Breast epithelium (tissue), 4 donors: Measurements from ENCODE around the gene SARS1. TPM values are rescaled to one million over a fixed set of nuclear protein-coding genes. Genes with fewer than 3 reads are reported as not detected.

Source experiments
- DNase-seq, 2 donors: peaks; one replicate each; pipeline ENCODE4 v3.0.0-alpha.2; 2019; ENCODE audit warnings: low spot score in 2 of 2
- H3K27ac ChIP-seq, 2 donors: fragments of 200-600 bp; sonication (generic) in 1 of 2; one replicate each; pipeline ENCODE4 v1.5.1; 2016 to 2019; ENCODE audit warnings: mild to moderate bottlenecking in 1 of 2
- H3K27me3 ChIP-seq, 2 donors: fragments of 200-600 bp; sonication (generic) in 1 of 2; one replicate each; pipeline versions ENCODE4 v1.5.1 to v1.6.0; 2017 to 2019; ENCODE audit warnings: control low read depth in 1 of 2, mild to moderate bottlenecking in 1 of 2
- H3K36me3 ChIP-seq: fragments of 200-600 bp; one replicate; pipeline ENCODE4 v1.5.1; 2019
- H3K4me1 ChIP-seq, 2 donors: fragments of 200-600 bp; sonication (generic); one replicate each; pipeline ENCODE4 v1.5.1; 2016 to 2019; ENCODE audit warnings: control low read depth in 1 of 2
- H3K4me3 ChIP-seq, 3 donors: fragments of 200-600 bp; sonication (generic); 1 replicate in 2 of 3; 2 replicates in 1 of 3; pipeline ENCODE4 v1.5.1; 2016 to 2019; ENCODE audit warnings: mild to moderate bottlenecking in 3 of 3, moderate library complexity in 2 of 3
- H3K9me3 ChIP-seq, 2 donors: fragments of 200-600 bp; sonication (generic) in 1 of 2; one replicate each; pipeline ENCODE4 v1.5.1; 2016 to 2019; ENCODE audit warnings: control low read depth in 1 of 2
- CTCF ChIP-seq, 3 donors: fragments of 450-650 bp; IDR thresholded peaks; one replicate each; pipeline ENCODE4 v1.5.1; 2016 to 2017; ENCODE audit warnings: antibody characterized with exemption in 3 of 3, mild to moderate bottlenecking in 3 of 3, moderate library complexity in 3 of 3
- POLR2A ChIP-seq: fragments of 450-650 bp; IDR thresholded peaks from one replicate; pipeline ENCODE4 v1.6.1; 2016; ENCODE audit warnings: antibody characterized with exemption, mild to moderate bottlenecking, moderate library complexity
- POLR2AphosphoS5 ChIP-seq, 3 donors: sonication (generic); formaldehyde crosslinking; IDR thresholded peaks; one replicate each; pipeline ENCODE4 v1.6.1; 2017; ENCODE audit warnings: antibody characterized with exemption in 3 of 3
- intact Hi-C: fragments of 100-400 bp; cut with DNase I; formaldehyde crosslinking; loops from one replicate; pipeline ENCODE4 v1.15.1; 2023; ENCODE audit warnings: low total_unique reads
- total RNA-seq, 3 donors: library from RNA; depleted of rRNA; stranded (reverse); fragments of >200 nt; gene quantifications; one replicate each; pipeline ENCODE4 v1.1.0, GENCODE V29; 2016

SARS1 gene
- total RNA-seq, 3 donors from 2014 or later = 146 to 172 (median 161) TPM

DNA sequence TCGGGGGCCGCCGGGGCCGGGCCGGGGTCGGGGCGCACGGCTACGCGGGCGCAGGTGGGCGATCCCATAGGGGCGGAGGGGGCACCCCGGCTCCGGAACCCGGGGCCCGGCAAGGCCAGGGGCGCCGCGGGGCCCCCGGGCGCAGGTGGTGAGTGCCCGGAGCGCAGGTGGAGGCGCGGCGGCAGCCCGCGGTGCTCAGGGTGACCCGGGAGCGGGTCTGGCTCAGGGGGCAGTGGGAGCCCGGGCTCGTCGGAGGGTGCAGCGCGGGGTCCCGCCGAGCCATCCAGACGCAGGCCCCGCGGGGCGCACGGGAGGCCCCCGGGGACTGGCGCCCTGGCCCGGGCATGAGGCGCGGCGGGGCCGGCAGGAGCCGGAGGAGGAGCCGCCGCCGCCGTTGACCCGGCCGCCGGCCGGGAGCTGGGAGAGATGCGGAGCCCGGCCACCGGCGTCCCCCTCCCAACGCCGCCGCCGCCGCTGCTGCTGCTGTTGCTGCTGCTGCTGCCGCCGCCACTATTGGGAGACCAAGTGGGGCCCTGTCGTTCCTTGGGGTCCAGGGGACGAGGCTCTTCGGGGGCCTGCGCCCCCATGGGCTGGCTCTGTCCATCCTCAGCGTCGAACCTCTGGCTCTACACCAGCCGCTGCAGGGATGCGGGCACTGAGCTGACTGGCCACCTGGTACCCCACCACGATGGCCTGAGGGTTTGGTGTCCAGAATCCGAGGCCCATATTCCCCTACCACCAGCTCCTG lies 36.1 kb downstream of the SARS1 start:
- no peaks in the 10 kb centered on the region for H3K9me3 ChIP-seq
- H3K4me3 ChIP-seq = peak overlapping the region; percentile 45 to 94 (median 74)
- no peak for TF ChIP-seq POLR2A
- TF ChIP-seq CTCF (IDR thresholded peaks at IDR 0.05) = no peak
- no peak for TF ChIP-seq POLR2AphosphoS5 (IDR thresholded peaks at IDR 0.05)
- H3K36me3 ChIP-seq = no peaks in the 10 kb centered on the region
- intact Hi-C loops = no loop called here
- H3K27me3 ChIP-seq = no peaks in the 10 kb centered on the region
- DNase-seq = no peak
- peaks cover 6 to 9% of the 10 kb centered on the region in 2 donors for H3K4me1 ChIP-seq
- peak overlapping the region; percentile 40 to 76 for H3K27ac ChIP-seq

- intact Hi-C loops = no loop called here
- DNase-seq = no peak
- H3K9me3 ChIP-seq = no peaks in the 10 kb centered on the region
- peaks cover 6 to 9% of the 10 kb centered on the region in 2 donors for H3K4me1 ChIP-seq
- H3K4me3 ChIP-seq = peak overlapping the region in 2 of 3 donors; percentile 74 to 94
- no peak for TF ChIP-seq POLR2A
- no peak for TF ChIP-seq CTCF (IDR thresholded peaks at IDR 0.05)
- no peak for TF ChIP-seq POLR2AphosphoS5 (IDR thresholded peaks at IDR 0.05)
- no peaks in the 10 kb centered on the region for H3K27me3 ChIP-seq
- peak overlapping the region in 1 of 2 donors; percentile 5 for H3K27ac ChIP-seq
- no peaks in the 10 kb centered on the region for H3K36me3 ChIP-seq
These were observed 36.9 kb downstream of the SARS1 start for GRCh38 chr1:109250454-109251276.

GRCh38 chr1:109251277-109252166 lies 37.8 kb downstream of the SARS1 start:
- intact Hi-C loops = no loop called here
- peak overlapping the region in 1 of 2 donors; percentile 97 for H3K27ac ChIP-seq
- H3K9me3 ChIP-seq = no peaks in the 10 kb centered on the region
- peak overlapping the region in 1 of 3 donors; percentile 94 for H3K4me3 ChIP-seq
- H3K27me3 ChIP-seq = no peaks in the 10 kb centered on the region
- H3K4me1 ChIP-seq = peaks cover 6 to 9% of the 10 kb centered on the region in 2 donors
- no peak for DNase-seq
- no peak for TF ChIP-seq POLR2AphosphoS5 (IDR thresholded peaks at IDR 0.05)
- no peak for TF ChIP-seq POLR2A
- TF ChIP-seq CTCF (IDR thresholded peaks at IDR 0.05) = no peak
- H3K36me3 ChIP-seq = no peaks in the 10 kb centered on the region

DNA sequence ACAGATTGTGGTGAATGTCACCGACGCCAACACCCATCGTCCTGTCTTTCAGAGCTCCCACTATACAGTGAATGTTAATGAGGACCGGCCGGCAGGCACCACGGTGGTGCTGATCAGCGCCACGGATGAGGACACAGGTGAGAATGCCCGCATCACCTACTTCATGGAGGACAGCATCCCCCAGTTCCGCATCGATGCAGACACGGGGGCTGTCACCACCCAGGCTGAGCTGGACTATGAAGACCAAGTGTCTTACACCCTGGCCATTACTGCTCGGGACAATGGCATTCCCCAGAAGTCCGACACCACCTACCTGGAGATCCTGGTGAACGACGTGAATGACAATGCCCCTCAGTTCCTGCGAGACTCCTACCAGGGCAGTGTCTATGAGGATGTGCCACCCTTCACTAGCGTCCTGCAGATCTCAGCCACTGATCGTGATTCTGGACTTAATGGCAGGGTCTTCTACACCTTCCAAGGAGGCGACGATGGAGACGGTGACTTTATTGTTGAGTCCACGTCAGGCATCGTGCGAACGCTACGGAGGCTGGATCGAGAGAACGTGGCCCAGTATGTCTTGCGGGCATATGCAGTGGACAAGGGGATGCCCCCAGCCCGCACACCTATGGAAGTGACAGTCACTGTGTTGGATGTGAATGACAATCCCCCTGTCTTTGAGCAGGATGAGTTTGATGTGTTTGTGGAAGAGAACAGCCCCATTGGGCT lies 38.6 kb downstream of the SARS1 start:
- DNase-seq = no peak
- peaks cover 6 to 9% of the 10 kb centered on the region in 2 donors for H3K4me1 ChIP-seq
- peak overlapping the region; percentile 93 to 97 for H3K27ac ChIP-seq
- H3K9me3 ChIP-seq = no peaks in the 10 kb centered on the region
- no peaks in the 10 kb centered on the region for H3K27me3 ChIP-seq
- TF ChIP-seq POLR2A (no peak), CTCF (IDR thresholded peaks at IDR 0.05) (no peak), POLR2AphosphoS5 (IDR thresholded peaks at IDR 0.05) (no peak)
- H3K36me3 ChIP-seq = no peaks in the 10 kb centered on the region
- intact Hi-C loops = no loop called here
- H3K4me3 ChIP-seq = peak overlapping the region in 1 of 3 donors; percentile 59
